Endothelial cell of umbilical vein (primary cell): Measurements from ENCODE around the gene MC1R. TPM values are rescaled to one million over a fixed set of nuclear protein-coding genes. Genes with fewer than 3 reads are reported as not detected.

ENCODE experiments used
- BruUV-seq: library from RNA; stranded (reverse); fragments of 400-500 nt; replicated peaks from 2 replicates; lab custom pipeline; 2021; lab: Mats Ljungman, UMichigan
- CTCF ChIA-PET: fragments of 300-600, 350-600 bp; sonication (Branson Sonifier 250); formaldehyde crosslinking; loops from one replicate; lab custom pipeline; 2021; ENCODE audit warnings: antibody characterized with exemption, inconsistent platforms; lab: Charles Lee
- POLR2A ChIA-PET: fragments of 300-600, 350-600 bp; sonication (Branson Sonifier 250); formaldehyde crosslinking; loops from one replicate; lab custom pipeline; 2021; ENCODE audit warnings: antibody characterized with exemption, inconsistent platforms; lab: Charles Lee
- DNase-seq: peaks from one replicate; pipeline ENCODE4 v3.0.0-alpha.2; 2011; ENCODE audit warnings: low read depth, low spot score
- FAIRE-seq: peaks from 2 replicates; lab custom pipeline; 2011; peaks lifted over from hg19 to GRCh38; lab: Jason Lieb, UNC
- H2AFZ ChIP-seq: 2 replicates; pipeline ENCODE4 v1.6.0; 2012; ENCODE audit warnings: low read depth, low read length, control low read depth, inconsistent platforms
- H3K27ac ChIP-seq: 2 replicates; pipeline ENCODE4 v1.5.1; 2011; ENCODE audit warnings: low read depth, mild to moderate bottlenecking, control low read depth, low read length, moderate library complexity; ENCODE audit not compliant: insufficient read depth
- H3K27me3 ChIP-seq, 2 experiments: 2 replicates each; pipeline versions ENCODE4 v1.6.0 to v1.6.1; 2011; ENCODE audit warnings: low read length in 2 of 2, mixed read lengths in 1 of 2; ENCODE audit not compliant: control insufficient read depth in 2 of 2, insufficient read depth in 2 of 2
- H3K36me3 ChIP-seq, 2 experiments: 2 replicates in 1 of 2; 3 replicates in 1 of 2; pipeline ENCODE4 v1.5.1; 2011; ENCODE audit warnings: low read length in 2 of 2, mild to moderate bottlenecking in 1 of 2, moderate library complexity in 1 of 2; ENCODE audit not compliant: control insufficient read depth in 2 of 2, insufficient read depth in 2 of 2; ENCODE audit errors: extremely low read depth in 1 of 2
- H3K4me1 ChIP-seq: 3 replicates; pipeline ENCODE4 v1.5.1; 2011; ENCODE audit warnings: mild to moderate bottlenecking, low read length; ENCODE audit not compliant: control insufficient read depth, insufficient read depth; ENCODE audit errors: extremely low read depth
- H3K4me2 ChIP-seq: 2 replicates; pipeline ENCODE4 v1.6.1; 2011; ENCODE audit warnings: low read length, control low read depth, mixed read lengths; ENCODE audit not compliant: insufficient read depth
- H3K4me3 ChIP-seq, 3 experiments: fragments of 200-600 bp in 1 of 3; sonication (generic), shearing (Covaris generic) in 1 of 3; replicated peaks in 1 of 3; 2 replicates each; pipeline ENCODE4 v1.5.1; 2011 to 2016; ENCODE audit warnings: control low read depth in 3 of 3, low read length in 3 of 3, mild to moderate bottlenecking in 2 of 3, inconsistent platforms in 1 of 3, low read depth in 1 of 3, moderate library complexity in 1 of 3; ENCODE audit not compliant: insufficient read depth in 1 of 3
- H3K79me2 ChIP-seq: 2 replicates; pipeline ENCODE4 v1.6.0; 2012; ENCODE audit warnings: low read length, inconsistent platforms; ENCODE audit not compliant: control insufficient read depth, insufficient read depth
- H3K9ac ChIP-seq: replicated peaks from 2 replicates; pipeline ENCODE3; 2011; ENCODE audit warnings: low read length, control low read depth; ENCODE audit not compliant: insufficient read depth; ENCODE audit errors: extremely low read depth
- H3K9me1 ChIP-seq: replicated peaks from 3 replicates; pipeline ENCODE4 v1.6.0; 2011; ENCODE audit warnings: mild to moderate bottlenecking, low read length; ENCODE audit not compliant: control insufficient read depth, insufficient read depth; ENCODE audit errors: extremely low read depth
- H3K9me3 ChIP-seq: replicated peaks from 2 replicates; pipeline ENCODE4 v1.5.1; 2012; ENCODE audit warnings: low read length, inconsistent platforms; ENCODE audit not compliant: control insufficient read depth, insufficient read depth
- H4K20me1 ChIP-seq: replicated peaks from 2 replicates; pipeline ENCODE3; 2011; ENCODE audit warnings: mild to moderate bottlenecking, low read length; ENCODE audit not compliant: control insufficient read depth, insufficient read depth; ENCODE audit errors: extremely low read depth
- CTCF ChIP-seq, 2 donors: IDR thresholded peaks; 1 replicate in 1 of 2; 2 replicates in 1 of 2; pipeline ENCODE4 v1.5.1; 2011; ENCODE audit warnings: low read length in 2 of 2, mild to moderate bottlenecking in 2 of 2, moderate library complexity in 2 of 2, control low read depth in 1 of 2, inconsistent platforms in 1 of 2, low read depth in 1 of 2; ENCODE audit not compliant: insufficient read depth in 1 of 2; ENCODE audit errors: extremely low read depth in 1 of 2
- EZH2 ChIP-seq: IDR thresholded peaks from 2 replicates; pipeline ENCODE4 v1.6.1; 2012; ENCODE audit warnings: borderline replicate concordance, low read depth, mild to moderate bottlenecking, moderate library complexity, low read length, inconsistent platforms; ENCODE audit not compliant: severe bottlenecking
- GATA2 ChIP-seq: IDR thresholded peaks from 2 replicates; pipeline ENCODE4 v1.7.0; 2011; ENCODE audit warnings: low read depth, mild to moderate bottlenecking, moderate library complexity, mixed read lengths, low read length; ENCODE audit not compliant: insufficient read length, insufficient read depth
- MYC ChIP-seq: IDR thresholded peaks from one replicate; pipeline ENCODE4 v1.6.1; 2011; ENCODE audit warnings: mild to moderate bottlenecking, low read depth, low read length
- POLR2A ChIP-seq: IDR thresholded peaks from 2 replicates; pipeline ENCODE4 v1.6.1; 2012; ENCODE audit warnings: low read depth, mild to moderate bottlenecking, control low read depth, low read length
- POLR2AphosphoS5 ChIP-seq: IDR thresholded peaks from 2 replicates; pipeline ENCODE4 v1.6.1; 2012; ENCODE audit warnings: low read depth, mild to moderate bottlenecking, control low read depth, low read length, moderate library complexity; ENCODE audit not compliant: insufficient read depth
- dilution Hi-C: fragments of 300-500 bp; cut with MboI; formaldehyde crosslinking; loops from one replicate; pipeline ENCODE4 v1.15.0; 2019; ENCODE audit warnings: low sequenced_read_pairs; ENCODE audit not compliant: extremely low pct_ligation_motif_present
- intact Hi-C: fragments of 100-400 bp; cut with micrococcal nuclease; formaldehyde crosslinking; loops from one replicate; pipeline ENCODE4 v1.10.0; 2022
- polyA plus RNA-seq, 4 experiments: library from polyadenylated mRNA; depleted of rRNA in 3 of 4; stranded (reverse) in 3 of 4; unstranded in 1 of 4; fragments of >200 nt; gene quantifications; 2 replicates each; pipeline versions ENCODE4 v1.2.1 to v1.2.3, GENCODE V29; 2011 to 2012; ENCODE audit warnings: missing spikeins in 1 of 4
- total RNA-seq: library from RNA; stranded (reverse); gene quantifications from 2 replicates; pipeline ENCODE4 v1.2.3, GENCODE V29; 2021
- TF ChIP-seq, protein P1 (sequence below): IDR thresholded peaks from 2 replicates; pipeline ENCODE4 v1.6.1; 2011; ENCODE audit not compliant: insufficient read depth, insufficient read length

The MC1R gene
- total and polyA plus RNA-seq, 2 donors (not counting 3 experiments of a cell fraction or from before 2014, with no cell fraction given) = 4.0 to 4.9 TPM

DNA sequence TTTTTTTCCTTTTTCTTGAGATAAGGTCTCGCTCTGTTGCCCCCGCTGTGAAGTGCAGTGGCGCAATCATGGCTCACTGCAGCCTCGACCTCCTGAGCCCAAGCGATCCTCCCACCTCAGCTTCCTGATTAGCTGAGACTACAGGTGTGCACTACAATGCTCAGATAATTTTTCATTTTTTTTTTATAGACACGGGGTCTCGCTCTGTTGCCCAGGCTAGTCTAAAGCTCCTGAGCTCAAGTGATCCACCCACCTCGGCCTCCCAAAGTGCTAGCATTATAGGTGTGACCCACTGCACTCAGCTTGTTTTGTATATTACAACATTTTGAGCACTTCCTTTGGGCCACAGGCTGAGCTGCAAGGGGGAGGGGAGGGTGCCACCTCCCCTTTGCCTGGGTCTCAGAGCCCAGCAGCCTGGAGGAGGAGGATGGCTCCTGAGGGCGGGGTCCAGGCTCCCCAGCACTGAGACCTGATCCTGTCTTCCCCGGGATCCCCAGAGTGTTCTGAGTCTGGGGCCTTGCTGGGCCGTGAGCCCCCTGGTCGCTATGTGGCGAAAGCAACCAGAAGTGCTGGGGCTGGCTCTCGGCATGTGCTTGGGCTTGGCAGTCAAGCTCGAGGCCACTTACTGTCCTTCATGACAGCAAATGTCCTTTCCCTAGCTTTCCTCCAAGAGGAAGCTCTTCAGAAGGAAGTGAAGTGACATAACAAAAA lies 38.0 kb downstream of the MC1R start:
- H4K20me1 ChIP-seq = no peaks in the 10 kb centered on the region
- intact Hi-C loops = no loop called here
- peaks cover 6% of the 10 kb centered on the region for H3K79me2 ChIP-seq
- H3K4me2 ChIP-seq = no peak overlapping the region
- no peaks in the 10 kb centered on the region for H3K27me3 ChIP-seq
- no peaks in the 10 kb centered on the region for H3K9me1 ChIP-seq
- no peak for DNase-seq
- no peak overlapping the region for H3K9ac ChIP-seq
- dilution Hi-C loops = no loop called here
- no peak for FAIRE-seq
- POLR2A ChIA-PET = no interaction called here
- no peak overlapping the region for H3K4me3 ChIP-seq
- CTCF ChIA-PET = no interaction called here
- TF ChIP-seq CTCF (IDR thresholded peaks at IDR 0.05; ENCODE audit: extremely low read depth in 1 of 2, insufficient read depth in 1 of 2, low read depth in 1 of 2, low read length in 2 of 2) = no peak
- TF ChIP-seq GATA2 = no peak
- H3K4me1 ChIP-seq = no peaks in the 10 kb centered on the region
- H3K36me3 ChIP-seq = peaks cover 0 to 28% of the 10 kb centered on the region in 2 experiments
- H3K9me3 ChIP-seq = no peaks in the 10 kb centered on the region
- no peak overlapping the region for H3K27ac ChIP-seq
- H2AFZ ChIP-seq = no peak overlapping the region
- BruUV-seq = no TSS peak

DNA sequence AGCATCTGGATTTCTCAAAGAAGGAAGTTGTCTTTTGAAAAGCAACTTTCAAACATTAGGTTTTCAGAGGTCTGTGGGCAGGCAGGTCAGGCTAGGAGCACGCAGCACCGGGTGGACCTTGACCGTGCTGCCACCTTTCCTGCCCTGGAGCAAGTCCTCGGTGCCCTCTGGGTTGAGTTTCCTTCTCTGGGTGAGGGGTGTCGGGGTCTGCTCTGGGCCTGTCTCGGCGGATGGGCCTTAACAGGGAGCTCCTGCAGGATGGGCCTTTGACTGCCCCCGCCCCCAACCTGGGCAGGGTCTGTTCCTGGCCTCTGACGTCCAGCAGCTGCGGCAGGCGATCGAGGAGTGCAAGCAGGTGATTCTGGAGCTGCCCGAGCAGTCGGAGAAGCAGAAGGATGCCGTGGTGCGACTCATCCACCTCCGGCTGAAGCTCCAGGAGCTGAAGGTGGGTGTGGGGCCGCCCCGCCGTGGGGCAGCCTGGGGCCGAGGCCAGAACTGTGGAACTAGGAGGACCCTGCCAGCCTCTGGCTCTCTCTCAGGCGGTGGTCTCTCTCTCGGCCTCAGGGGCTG lies 38.6 kb downstream of the MC1R start:
- FAIRE-seq (no peak), DNase-seq (no peak)
- H3K4me1 ChIP-seq = no peaks in the 10 kb centered on the region
- H3K9ac ChIP-seq = no peak overlapping the region
- TF ChIP-seq, protein P1, sequence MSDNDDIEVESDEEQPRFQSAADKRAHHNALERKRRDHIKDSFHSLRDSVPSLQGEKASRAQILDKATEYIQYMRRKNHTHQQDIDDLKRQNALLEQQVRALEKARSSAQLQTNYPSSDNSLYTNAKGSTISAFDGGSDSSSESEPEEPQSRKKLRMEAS = no peak
- TF ChIP-seq POLR2AphosphoS5 (no peak), POLR2A (no peak), EZH2 (no peak), MYC (no peak)
- H3K4me3 ChIP-seq = no peak overlapping the region
- no peak overlapping the region for H3K27ac ChIP-seq
- intact Hi-C loops = no loop called here
- H3K27me3 ChIP-seq = no peaks in the 10 kb centered on the region
- ChIA-PET POLR2A (no interaction called here), CTCF (no interaction called here)
- H3K9me1 ChIP-seq = no peaks in the 10 kb centered on the region
- H3K4me2 ChIP-seq = no peak overlapping the region
- H2AFZ ChIP-seq = no peak overlapping the region
- no peaks in the 10 kb centered on the region for H3K9me3 ChIP-seq
- peaks cover 5% of the 10 kb centered on the region for H3K79me2 ChIP-seq
- dilution Hi-C loops = no loop called here
- peaks cover 0 to 28% of the 10 kb centered on the region in 2 experiments for H3K36me3 ChIP-seq
- no peaks in the 10 kb centered on the region for H4K20me1 ChIP-seq
- BruUV-seq = no TSS peak
